Peyer's patch (tissue), 4 donors: Measurements from ENCODE around the gene MSI2.

Source experiments
- POLR2A ChIP-seq, 2 donors: fragments of 450-650 bp; IDR thresholded peaks; one replicate each; pipeline ENCODE4 v1.5.1; 2017; ENCODE audit warnings: antibody characterized with exemption in 2 of 2, mild to moderate bottlenecking in 2 of 2, moderate library complexity in 2 of 2
- TF ChIP-seq, protein P1 (sequence below), 6 experiments: fragments of 450-650 bp in 4 of 6; fragments of 200-600 bp in 2 of 6; sonication (generic) in 1 of 6; IDR thresholded peaks; one replicate each; pipeline ENCODE4 v1.5.1; 2017 to 2019; ENCODE audit warnings: antibody characterized with exemption in 6 of 6, mild to moderate bottlenecking in 3 of 6, moderate library complexity in 1 of 6

DNA sequence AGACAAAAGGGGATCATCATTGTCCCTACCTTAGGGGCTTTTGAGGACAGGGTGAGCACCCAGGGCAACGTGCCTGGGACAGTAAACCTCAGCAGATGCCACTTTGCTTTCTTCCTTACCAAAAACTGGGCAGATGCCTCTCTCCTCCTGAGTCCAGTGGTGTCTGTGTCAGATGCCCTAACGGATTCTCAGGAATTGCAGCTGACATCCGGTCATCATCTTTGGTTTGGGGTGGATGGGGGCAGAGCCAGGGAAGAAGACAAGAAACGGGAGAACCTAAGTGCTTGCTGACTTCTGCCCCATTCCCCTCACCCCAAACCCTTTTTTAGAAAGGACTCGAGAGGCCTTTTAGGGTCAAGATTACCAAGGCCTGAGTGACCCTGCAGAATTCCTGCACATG lies 187.5 kb downstream of the MSI2 start:
- TF ChIP-seq, protein P1, sequence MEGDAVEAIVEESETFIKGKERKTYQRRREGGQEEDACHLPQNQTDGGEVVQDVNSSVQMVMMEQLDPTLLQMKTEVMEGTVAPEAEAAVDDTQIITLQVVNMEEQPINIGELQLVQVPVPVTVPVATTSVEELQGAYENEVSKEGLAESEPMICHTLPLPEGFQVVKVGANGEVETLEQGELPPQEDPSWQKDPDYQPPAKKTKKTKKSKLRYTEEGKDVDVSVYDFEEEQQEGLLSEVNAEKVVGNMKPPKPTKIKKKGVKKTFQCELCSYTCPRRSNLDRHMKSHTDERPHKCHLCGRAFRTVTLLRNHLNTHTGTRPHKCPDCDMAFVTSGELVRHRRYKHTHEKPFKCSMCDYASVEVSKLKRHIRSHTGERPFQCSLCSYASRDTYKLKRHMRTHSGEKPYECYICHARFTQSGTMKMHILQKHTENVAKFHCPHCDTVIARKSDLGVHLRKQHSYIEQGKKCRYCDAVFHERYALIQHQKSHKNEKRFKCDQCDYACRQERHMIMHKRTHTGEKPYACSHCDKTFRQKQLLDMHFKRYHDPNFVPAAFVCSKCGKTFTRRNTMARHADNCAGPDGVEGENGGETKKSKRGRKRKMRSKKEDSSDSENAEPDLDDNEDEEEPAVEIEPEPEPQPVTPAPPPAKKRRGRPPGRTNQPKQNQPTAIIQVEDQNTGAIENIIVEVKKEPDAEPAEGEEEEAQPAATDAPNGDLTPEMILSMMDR (IDR thresholded peaks at IDR 0.05): no peak
- no peak for TF ChIP-seq POLR2A (IDR thresholded peaks at IDR 0.05)
